ELF-1 (cell line): ENCODE measurements around the gene CHRND.
"Not testable (repeated sequence)": the region's sequence is repeated elsewhere in the genome, so short reads cannot be mapped to it uniquely, and the experiment has no call there.

ENCODE experiments used
- DNase-seq: peaks from one replicate; pipeline ENCODE4 v3.0.0-alpha.2; 2016; ENCODE audit warnings: low read depth, low spot score

The CHRND gene

GRCh38 chr2:232525199-232525598 is 761 bp upstream of the CHRND start:
- no peak for DNase-seq

- DNase-seq: no peak
These were observed 497 bp downstream of the CHRND start for GRCh38 chr2:232526372-232526941.

- peak; percentile 27 for DNase-seq
These were observed 2.0 kb downstream of the CHRND start for GRCh38 chr2:232527905-232528470.

GRCh38 chr2:232528746-232529460 is 2.9 kb downstream of the CHRND start:
- no peak for DNase-seq

- DNase-seq: no peak
These were observed 4.0 kb downstream of the CHRND start for GRCh38 chr2:232529806-232530547.

GRCh38 chr2:232530626-232531260 is 4.8 kb downstream of the CHRND start:
- DNase-seq: no peak

GRCh38 chr2:232532419-232532818 is 6.5 kb downstream of the CHRND start:
- no peak for DNase-seq

GRCh38 chr2:232532821-232533220 is 6.9 kb downstream of the CHRND start:
- DNase-seq: not testable (repeated sequence)

GRCh38 chr2:232533944-232534710 is 8.2 kb downstream of the CHRND start:
- no peak for DNase-seq

GRCh38 chr2:232534940-232535651 is 9.1 kb downstream of the CHRND start:
- no peak for DNase-seq

GRCh38 chr2:232535761-232536530 is 10.0 kb downstream of the CHRND start:
- no peak for DNase-seq

- peak; percentile 53 for DNase-seq
These were observed 11.1 kb downstream of the CHRND start for GRCh38 chr2:232537079-232537478.

GRCh38 chr2:232537499-232537898 is 11.5 kb downstream of the CHRND start:
- no peak for DNase-seq

GRCh38 chr2:232538671-232539070 is 12.7 kb downstream of the CHRND start:
- DNase-seq: no peak

- peak; percentile 82 for DNase-seq
These were observed 13.6 kb downstream of the CHRND start, which contains the start of gene CHRNG for GRCh38 chr2:232539298-232540231. Gene CHRNG (plus strand): TSS chr2:232539692. CDS start chr2:232539748, 56 bp downstream.

- no peak for DNase-seq
These were observed 14.6 kb downstream of the CHRND start for GRCh38 chr2:232540441-232541041.

GRCh38 chr2:232541195-232541960 is 15.4 kb downstream of the CHRND start:
- no peak for DNase-seq
